Activated T-helper 2 cell treated with anti-CD3 and anti-CD28 coated beads, Interferon-gamma antibody, Interleukin-2, Interleukin-4, amounts not matched to agents 10 μg/mL and 5 μg/mL and 100 μg/mL, durations not matched to agents 14 hours and 24 hours and 36 hours (primary cell): ENCODE measurements around the gene DDX1. TPM values are rescaled to one million over a fixed set of nuclear protein-coding genes. Genes with fewer than 3 reads are reported as not detected.

Experiments used
- DNase-seq: peaks from one replicate; pipeline ENCODE4 v3.0.0; 2021; ENCODE audit warnings: low spot score
- H3K27ac Mint-ChIP-seq: one replicate; pipeline ENCODE4 v1.8.0; 2021; ENCODE audit warnings: mixed read lengths
- H3K27me3 Mint-ChIP-seq: one replicate; pipeline ENCODE4 v1.8.0; 2021; ENCODE audit warnings: low read depth, mixed read lengths
- H3K36me3 Mint-ChIP-seq: one replicate; pipeline ENCODE4 v1.8.0; 2021; ENCODE audit warnings: low read depth, mixed read lengths
- H3K4me1 Mint-ChIP-seq: one replicate; pipeline ENCODE4 v1.8.0; 2021; ENCODE audit warnings: low read depth, mixed read lengths
- H3K4me3 Mint-ChIP-seq: one replicate; pipeline ENCODE4 v1.8.0; 2021; ENCODE audit warnings: low read depth, mild to moderate bottlenecking, moderate library complexity, mixed read lengths
- H3K9me3 Mint-ChIP-seq: one replicate; pipeline ENCODE4 v1.8.0; 2021; ENCODE audit warnings: mixed read lengths
- intact Hi-C: fragments of 100-400 bp; cut with micrococcal nuclease; formaldehyde crosslinking; loops from one replicate; pipeline ENCODE4 v1.15.1; 2023
- total RNA-seq: library from RNA; stranded (reverse); gene quantifications from 2 replicates; pipeline ENCODE4 v1.2.3, GENCODE V29; 2022

The DDX1 gene
- total RNA-seq, 1 donor from 2014 or later, result 111 TPM

DNA sequence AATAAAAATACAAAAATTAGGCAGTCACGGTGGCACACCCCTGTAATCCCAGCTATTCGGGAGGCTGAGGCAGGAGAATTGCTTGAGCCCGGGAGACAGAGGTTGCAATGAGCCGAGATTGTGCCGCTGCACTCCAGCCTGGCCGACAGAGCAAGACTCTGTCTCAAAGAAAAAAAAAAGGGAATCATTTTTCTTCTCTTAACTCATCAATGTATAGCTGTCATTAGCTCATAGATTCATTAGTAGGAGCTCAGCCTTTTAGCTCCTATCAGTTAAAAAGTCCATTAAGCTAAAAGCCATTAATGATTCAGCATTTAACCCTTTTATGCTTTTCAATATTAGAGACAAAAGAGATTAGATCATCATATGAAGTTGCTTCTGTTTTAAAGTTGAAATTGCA lies 24.8 kb upstream of the DDX1 start:
- H3K9me3 Mint-ChIP-seq, result no peaks in the 10 kb centered on the region
- no peak overlapping the region for H3K27ac Mint-ChIP-seq
- no peak overlapping the region for H3K4me3 Mint-ChIP-seq
- intact Hi-C loops, result no loop called here
- no peak for DNase-seq
- peaks cover 9% of the 10 kb centered on the region for H3K4me1 Mint-ChIP-seq
- no peaks in the 10 kb centered on the region for H3K36me3 Mint-ChIP-seq
- peaks cover 19% of the 10 kb centered on the region for H3K27me3 Mint-ChIP-seq

- H3K4me1 Mint-ChIP-seq, result no peaks in the 10 kb centered on the region
- no peak overlapping the region for H3K4me3 Mint-ChIP-seq
- intact Hi-C loops, result no loop called here
- no peaks in the 10 kb centered on the region for H3K36me3 Mint-ChIP-seq
- peaks cover 24% of the 10 kb centered on the region for H3K27me3 Mint-ChIP-seq
- H3K27ac Mint-ChIP-seq, result no peak overlapping the region
- H3K9me3 Mint-ChIP-seq, result no peaks in the 10 kb centered on the region
- no peak for DNase-seq
Measured at GRCh38 chr2:15568874-15569273, 22.8 kb upstream of the DDX1 start.

DNA sequence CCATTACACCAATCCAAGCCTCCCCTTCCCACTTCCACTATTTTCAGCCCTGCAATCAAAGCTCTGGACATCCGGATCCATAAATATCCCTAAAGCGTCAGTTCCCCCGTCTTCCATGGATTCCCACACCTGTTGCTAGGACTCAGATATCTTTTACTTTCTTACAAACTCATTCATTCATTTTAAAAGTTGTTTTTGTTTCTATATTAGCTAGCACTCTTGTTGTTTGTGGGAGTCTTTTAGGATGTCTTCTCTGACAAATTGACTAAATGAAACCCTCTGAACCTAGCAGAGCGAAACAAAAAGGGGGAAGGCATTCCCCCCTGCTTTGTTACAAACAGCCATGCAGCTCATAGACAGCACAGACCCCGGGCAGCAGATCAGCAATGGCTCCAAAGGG lies 21.6 kb upstream of the DDX1 start:
- no peaks in the 10 kb centered on the region for H3K9me3 Mint-ChIP-seq
- no peaks in the 10 kb centered on the region for H3K36me3 Mint-ChIP-seq
- H3K27ac Mint-ChIP-seq, result no peak overlapping the region
- intact Hi-C loops, result loop anchor here (10.0 kb wide), 1 partner anchor 515 kb away; no protein-coding TSS in a partner anchor
- peaks cover 16% of the 10 kb centered on the region for H3K27me3 Mint-ChIP-seq
- no peak for DNase-seq
- no peaks in the 10 kb centered on the region for H3K4me1 Mint-ChIP-seq
- no peak overlapping the region for H3K4me3 Mint-ChIP-seq

GRCh38 chr2:15571729-15572128 lies 19.9 kb upstream of the DDX1 start:
- no peaks in the 10 kb centered on the region for H3K9me3 Mint-ChIP-seq
- DNase-seq, result no peak
- no peak overlapping the region for H3K4me3 Mint-ChIP-seq
- H3K36me3 Mint-ChIP-seq, result no peaks in the 10 kb centered on the region
- intact Hi-C loops, result loop anchor here (10.0 kb wide), 1 partner anchor 517 kb away; no protein-coding TSS in a partner anchor
- peaks cover 10% of the 10 kb centered on the region for H3K27me3 Mint-ChIP-seq
- H3K4me1 Mint-ChIP-seq, result no peaks in the 10 kb centered on the region
- H3K27ac Mint-ChIP-seq, result no peak overlapping the region

- H3K27me3 Mint-ChIP-seq, result peaks cover 2% of the 10 kb centered on the region
- H3K9me3 Mint-ChIP-seq, result no peaks in the 10 kb centered on the region
- intact Hi-C loops, result loop anchor here (1.0 to 10.0 kb wide), 5 partner anchors 16 to 674 kb away; partner anchors contain the start of gene NBAS
- H3K4me3 Mint-ChIP-seq, result no peak overlapping the region
- peak; percentile 74 for DNase-seq
- no peak overlapping the region for H3K27ac Mint-ChIP-seq
- no peaks in the 10 kb centered on the region for H3K4me1 Mint-ChIP-seq
- no peaks in the 10 kb centered on the region for H3K36me3 Mint-ChIP-seq
Measured at GRCh38 chr2:15577071-15577735, 14.5 kb upstream of the DDX1 start.

DNA sequence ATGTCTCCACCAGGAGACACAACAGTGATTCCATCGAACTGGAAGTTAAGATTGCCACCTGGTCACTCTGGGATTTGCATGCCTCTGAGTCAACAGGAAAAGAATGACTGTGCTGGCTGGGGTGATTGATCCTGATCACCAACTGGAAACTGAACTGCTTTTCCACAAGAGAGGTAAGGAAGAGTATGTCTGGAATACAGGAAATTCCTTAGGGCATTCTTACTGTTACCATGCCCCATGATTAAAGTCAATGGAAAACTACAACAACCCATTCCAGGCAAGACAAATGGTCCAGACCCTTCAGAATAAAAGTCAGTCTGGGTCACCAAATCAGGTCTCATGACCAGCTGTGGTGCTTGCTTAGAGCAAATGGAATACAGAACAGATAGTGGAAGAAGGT lies 12.0 kb upstream of the DDX1 start:
- intact Hi-C loops, result loop anchor here (5.0 to 10.0 kb wide), 3 partner anchors 147 to 525 kb away; no protein-coding TSS in a partner anchor
- no peak overlapping the region for H3K4me3 Mint-ChIP-seq

DNA sequence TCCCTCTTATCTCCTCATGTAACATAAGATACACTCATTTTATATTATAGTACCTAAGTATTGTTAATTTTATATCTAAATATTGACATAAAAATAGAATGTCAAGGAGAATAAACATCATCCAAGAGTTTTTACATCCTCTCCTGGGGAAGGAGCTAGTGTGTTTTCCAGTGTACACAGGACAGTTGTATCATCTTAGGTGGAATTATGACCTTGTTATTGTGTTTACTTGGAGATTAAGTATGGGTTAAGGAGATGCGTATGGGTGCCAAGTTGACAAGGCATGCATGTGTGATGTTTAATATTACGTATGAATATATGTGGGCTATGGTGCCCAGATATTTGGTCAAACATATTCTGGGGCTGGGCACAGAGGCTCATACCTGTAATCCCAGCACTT lies 11.2 kb upstream of the DDX1 start:
- no peaks in the 10 kb centered on the region for H3K9me3 Mint-ChIP-seq
- H3K27me3 Mint-ChIP-seq, result no peaks in the 10 kb centered on the region
- H3K4me1 Mint-ChIP-seq, result no peaks in the 10 kb centered on the region
- no peaks in the 10 kb centered on the region for H3K36me3 Mint-ChIP-seq
- H3K4me3 Mint-ChIP-seq, result no peak overlapping the region
- intact Hi-C loops, result no loop called here
- H3K27ac Mint-ChIP-seq, result no peak overlapping the region
- DNase-seq, result no peak

More for the DNA sequence above, 12.0 kb upstream of the DDX1 start:
- Mint-ChIP-seq H3K4me1 (no peaks in the 10 kb centered on the region), H3K27me3 (no peaks in the 10 kb centered on the region), H3K27ac (no peak overlapping the region), H3K36me3 (no peaks in the 10 kb centered on the region), H3K9me3 (no peaks in the 10 kb centered on the region)
- no peak for DNase-seq

GRCh38 chr2:15582710-15583357 lies 8.8 kb upstream of the DDX1 start:
- intact Hi-C loops, result no loop called here
- Mint-ChIP-seq H3K4me1 (no peaks in the 10 kb centered on the region), H3K9me3 (no peaks in the 10 kb centered on the region), H3K27me3 (no peaks in the 10 kb centered on the region), H3K36me3 (no peaks in the 10 kb centered on the region), H3K4me3 (no peak overlapping the region), H3K27ac (no peak overlapping the region)
- DNase-seq, result no peak

DNA sequence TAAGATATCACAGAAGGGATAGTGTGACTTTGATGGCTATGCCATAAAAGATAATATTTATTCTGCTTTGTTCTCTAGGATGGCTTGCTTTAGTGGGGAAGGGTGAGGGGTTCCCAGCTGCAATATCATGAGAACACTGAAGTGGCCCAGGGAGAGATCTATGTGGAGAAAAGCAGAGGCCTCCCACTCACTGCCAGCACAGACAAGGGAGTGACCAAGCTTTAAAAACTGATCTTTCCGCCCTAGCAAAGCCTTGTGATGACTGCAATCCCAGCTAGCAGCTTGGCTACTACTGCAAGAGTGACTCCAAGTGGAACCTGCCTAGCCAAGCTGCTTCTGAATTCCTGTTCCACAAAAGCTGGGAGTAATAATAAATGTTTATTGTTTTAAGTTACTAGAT lies 7.8 kb upstream of the DDX1 start:
- Mint-ChIP-seq H3K27me3 (no peaks in the 10 kb centered on the region), H3K36me3 (no peaks in the 10 kb centered on the region), H3K27ac (no peak overlapping the region), H3K4me3 (no peak overlapping the region), H3K9me3 (no peaks in the 10 kb centered on the region), H3K4me1 (no peaks in the 10 kb centered on the region)
- no peak for DNase-seq
- intact Hi-C loops, result no loop called here

DNA sequence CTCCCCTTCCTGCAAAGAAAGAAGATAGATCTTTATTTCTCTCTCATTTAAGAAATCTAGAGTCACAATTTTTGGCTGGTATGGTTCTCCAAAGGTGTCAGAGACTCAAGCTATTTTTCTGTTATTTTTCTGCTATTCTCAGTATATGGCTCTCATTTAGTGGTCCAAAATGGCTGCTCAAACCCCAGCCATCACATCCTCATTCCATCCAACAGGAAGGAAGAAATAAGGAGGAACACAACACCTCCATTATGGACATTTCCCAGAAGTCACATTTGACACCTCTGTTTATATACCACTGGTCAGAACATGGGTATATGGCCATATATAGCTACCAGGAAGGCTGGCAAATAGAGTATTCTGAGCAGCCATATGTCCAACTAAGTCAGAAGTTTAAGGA lies 7.4 kb upstream of the DDX1 start:
- Mint-ChIP-seq H3K4me1 (no peaks in the 10 kb centered on the region), H3K27me3 (no peaks in the 10 kb centered on the region), H3K27ac (no peak overlapping the region), H3K9me3 (no peaks in the 10 kb centered on the region), H3K4me3 (no peak overlapping the region), H3K36me3 (no peaks in the 10 kb centered on the region)
- intact Hi-C loops, result no loop called here
- no peak for DNase-seq

- no peaks in the 10 kb centered on the region for H3K36me3 Mint-ChIP-seq
- no peaks in the 10 kb centered on the region for H3K9me3 Mint-ChIP-seq
- H3K27ac Mint-ChIP-seq, result no peak overlapping the region
- H3K27me3 Mint-ChIP-seq, result no peaks in the 10 kb centered on the region
- H3K4me1 Mint-ChIP-seq, result no peaks in the 10 kb centered on the region
- DNase-seq, result no peak
- intact Hi-C loops, result no loop called here
- H3K4me3 Mint-ChIP-seq, result no peak overlapping the region
Measured at GRCh38 chr2:15584767-15585469, 6.8 kb upstream of the DDX1 start.

DNA sequence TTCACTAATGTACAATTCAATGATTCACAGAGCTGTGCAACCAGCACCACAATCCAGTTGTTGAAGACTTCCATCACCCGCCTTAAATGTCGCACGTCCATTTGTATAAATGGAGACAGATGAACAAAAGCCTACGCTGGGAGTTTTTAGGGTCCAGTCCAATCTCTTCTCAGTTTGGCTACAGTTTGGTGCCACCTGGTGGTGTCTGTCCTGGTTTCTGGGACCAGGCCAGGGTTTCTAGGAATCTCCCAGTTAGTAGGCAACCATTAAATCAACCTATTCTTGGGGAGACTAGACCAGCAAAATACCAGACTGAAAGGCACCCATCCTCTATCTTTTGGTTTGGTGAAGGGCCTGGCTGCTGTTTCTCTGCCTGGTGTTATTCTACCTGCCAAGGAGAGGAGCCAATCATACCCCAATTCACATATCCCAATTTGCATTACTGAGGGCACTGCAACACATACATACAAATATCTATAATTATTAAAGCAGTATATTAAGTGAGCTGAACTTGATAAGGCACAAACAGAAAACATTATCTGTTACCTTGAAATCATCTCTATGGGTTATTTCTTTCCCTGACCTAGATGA lies 3.2 kb upstream of the DDX1 start:
- intact Hi-C loops, result no loop called here
- no peak overlapping the region for H3K4me3 Mint-ChIP-seq
- peaks cover 2% of the 10 kb centered on the region for H3K36me3 Mint-ChIP-seq
- no peak overlapping the region for H3K27ac Mint-ChIP-seq
- H3K9me3 Mint-ChIP-seq, result no peaks in the 10 kb centered on the region
- peaks cover 12% of the 10 kb centered on the region for H3K4me1 Mint-ChIP-seq
- H3K27me3 Mint-ChIP-seq, result no peaks in the 10 kb centered on the region
- no peak for DNase-seq

- H3K36me3 Mint-ChIP-seq, result peaks cover 26% of the 10 kb centered on the region
- H3K4me3 Mint-ChIP-seq, result peak overlapping the region; percentile 90
- no peak for DNase-seq
- peaks cover 21% of the 10 kb centered on the region for H3K4me1 Mint-ChIP-seq
- intact Hi-C loops, result loop anchor here (1.0 kb wide), 1 partner anchor 30 kb away; the partner anchor contains the start of gene NBAS
- H3K27me3 Mint-ChIP-seq, result no peaks in the 10 kb centered on the region
- H3K9me3 Mint-ChIP-seq, result no peaks in the 10 kb centered on the region
- H3K27ac Mint-ChIP-seq, result peak overlapping the region; percentile 94
Measured at GRCh38 chr2:15591373-15591691, 336 bp upstream of the DDX1 start.
